Adrenal gland (tissue), 5 donors: ENCODE measurements around the gene DYRK3.

Source experiments
- POLR2A ChIP-seq, 2 donors: fragments of 450-650 bp; IDR thresholded peaks; one replicate each; pipeline ENCODE4 v1.6.1; 2017; ENCODE audit warnings: antibody characterized with exemption in 2 of 2, mild to moderate bottlenecking in 2 of 2, moderate library complexity in 1 of 2
- TF ChIP-seq, protein P1 (sequence below), 6 experiments: fragments of 450-650 bp in 4 of 6; fragments of 200-600 bp in 2 of 6; sonication (generic) in 1 of 6; IDR thresholded peaks; 1 replicate in 5 of 6; 2 replicates in 1 of 6; pipeline versions ENCODE4 v1.5.1 to v1.8.0; 2016 to 2021; ENCODE audit warnings: antibody characterized with exemption in 6 of 6, mild to moderate bottlenecking in 2 of 6, moderate library complexity in 1 of 6
- donor health status: DM: no; HTN: no; CAD: no.

DNA sequence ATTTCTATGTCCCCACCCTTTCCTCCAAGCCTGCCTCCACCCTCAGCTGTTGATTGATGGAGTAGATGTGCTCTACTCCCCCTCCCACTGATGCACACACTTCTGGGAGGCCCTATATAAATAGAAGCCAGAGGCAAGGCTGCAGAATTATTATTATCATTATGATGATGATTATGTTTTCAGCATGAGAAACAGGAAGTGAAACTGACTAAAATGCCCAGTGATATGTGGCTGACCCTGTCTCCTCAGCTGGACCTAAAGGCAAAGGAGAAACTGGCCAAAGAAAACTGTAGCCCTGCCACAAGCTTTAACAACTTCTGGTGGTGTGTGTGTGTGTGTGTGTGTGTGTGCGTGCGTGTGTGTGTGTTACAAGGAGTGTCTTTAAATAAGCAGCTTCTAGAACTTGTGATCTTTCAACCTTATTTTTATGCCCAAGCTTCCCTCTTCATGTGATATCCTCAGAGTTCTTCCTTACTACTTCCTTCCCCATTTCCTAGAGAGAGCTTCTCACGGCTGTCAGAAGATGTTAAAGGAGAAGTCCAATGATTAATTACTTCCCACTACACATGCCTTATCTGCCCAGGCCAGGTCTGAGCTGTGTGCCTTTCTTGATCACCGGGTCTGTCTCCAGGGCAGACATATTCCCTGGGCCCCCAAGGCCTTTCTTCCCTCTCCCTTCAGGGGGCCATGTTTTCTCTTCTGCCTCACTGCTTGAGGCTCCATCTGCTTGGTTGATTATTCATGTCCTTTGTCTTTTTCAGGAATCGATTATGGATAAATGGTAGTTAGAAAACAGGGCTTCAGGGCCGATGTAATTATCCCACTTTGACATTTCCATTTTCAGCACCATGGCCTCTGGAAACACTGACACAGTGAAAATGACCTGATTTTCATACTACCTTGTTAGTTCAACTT, 37.8 kb downstream of the DYRK3 start:
- no peak for TF ChIP-seq POLR2A (IDR thresholded peaks at IDR 0.05)
- TF ChIP-seq, protein P1, sequence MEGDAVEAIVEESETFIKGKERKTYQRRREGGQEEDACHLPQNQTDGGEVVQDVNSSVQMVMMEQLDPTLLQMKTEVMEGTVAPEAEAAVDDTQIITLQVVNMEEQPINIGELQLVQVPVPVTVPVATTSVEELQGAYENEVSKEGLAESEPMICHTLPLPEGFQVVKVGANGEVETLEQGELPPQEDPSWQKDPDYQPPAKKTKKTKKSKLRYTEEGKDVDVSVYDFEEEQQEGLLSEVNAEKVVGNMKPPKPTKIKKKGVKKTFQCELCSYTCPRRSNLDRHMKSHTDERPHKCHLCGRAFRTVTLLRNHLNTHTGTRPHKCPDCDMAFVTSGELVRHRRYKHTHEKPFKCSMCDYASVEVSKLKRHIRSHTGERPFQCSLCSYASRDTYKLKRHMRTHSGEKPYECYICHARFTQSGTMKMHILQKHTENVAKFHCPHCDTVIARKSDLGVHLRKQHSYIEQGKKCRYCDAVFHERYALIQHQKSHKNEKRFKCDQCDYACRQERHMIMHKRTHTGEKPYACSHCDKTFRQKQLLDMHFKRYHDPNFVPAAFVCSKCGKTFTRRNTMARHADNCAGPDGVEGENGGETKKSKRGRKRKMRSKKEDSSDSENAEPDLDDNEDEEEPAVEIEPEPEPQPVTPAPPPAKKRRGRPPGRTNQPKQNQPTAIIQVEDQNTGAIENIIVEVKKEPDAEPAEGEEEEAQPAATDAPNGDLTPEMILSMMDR (IDR thresholded peaks at IDR 0.05), result no peak
